ENCODE results near the gene SPTBN4. TPM values are rescaled to one million over a fixed set of nuclear protein-coding genes. Genes with fewer than 3 reads are reported as not detected.

SPTBN4 gene
- 1 to 10 TPM; 1.3 to 2.3 TPM for total RNA-seq

DNA sequence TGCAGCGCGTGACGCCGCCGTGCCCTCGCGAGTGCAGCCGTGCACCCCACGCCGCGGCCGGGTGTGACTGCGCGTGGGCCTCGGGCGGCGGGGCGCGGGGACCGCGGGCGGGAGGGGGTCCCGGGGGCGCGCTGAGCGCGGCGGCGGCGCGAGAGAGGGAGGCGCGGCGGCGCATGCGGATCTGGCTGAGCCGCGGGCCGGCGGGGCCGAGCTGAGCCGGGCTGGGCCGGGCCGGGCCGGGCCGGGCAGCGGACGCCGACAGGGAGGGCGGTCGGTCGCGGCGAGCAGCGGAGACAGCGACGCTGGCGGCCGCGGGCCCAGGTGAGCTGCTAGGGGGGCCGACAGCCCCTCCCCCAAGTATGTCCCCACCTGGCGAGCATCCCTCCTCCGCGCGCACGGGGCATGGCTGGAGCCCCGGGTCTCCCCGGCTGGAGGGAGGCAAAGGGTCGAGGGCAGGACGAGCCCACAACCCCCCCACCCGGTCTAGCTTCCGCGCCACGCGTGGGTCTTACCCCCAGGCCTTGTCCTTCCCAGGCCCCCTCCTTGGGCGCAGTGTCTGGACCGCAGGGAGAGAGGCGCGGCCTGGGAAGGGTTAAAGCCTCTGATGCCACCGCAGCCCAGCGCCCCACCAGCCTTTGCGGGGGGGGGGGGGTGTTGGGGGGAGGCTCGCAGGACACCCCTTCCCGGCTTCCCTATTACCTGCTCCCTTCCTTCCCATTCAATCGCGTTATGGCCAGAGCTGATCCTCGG lies at the start of gene SPTBN4:
Gene SPTBN4, plus strand, starts transcription at position 17 of the 750 bp plus-strand sequence. CDS start 5,621 bp downstream, outside the sequence.
- Mint-ChIP-seq H3K36me3 (ENCODE audit: low read depth) (peaks cover 4% of the 10 kb centered on the region), H3K4me3 (peak within 1 kb of the TSS; percentile 80), H3K27ac (peak within 1 kb of the TSS; percentile 83), H3K27me3 (peaks cover 9% of the 10 kb centered on the region), H3K4me1 (ENCODE audit: low read depth) (peaks cover 24% of the 10 kb centered on the region), H3K9me3 (no peaks in the 10 kb centered on the region)
- DNase-seq (no peak), ATAC-seq (no peak)
- intact Hi-C loops (cut with micrococcal nuclease): no loop called here
- POLR2A ChIA-PET: interaction anchor here (0.6 to 1.0 kb wide), 3 partner anchors 65 to 162 kb away, joined by 3 read pairs; no protein-coding TSS in a partner anchor
- TF ChIP-seq, protein P1, sequence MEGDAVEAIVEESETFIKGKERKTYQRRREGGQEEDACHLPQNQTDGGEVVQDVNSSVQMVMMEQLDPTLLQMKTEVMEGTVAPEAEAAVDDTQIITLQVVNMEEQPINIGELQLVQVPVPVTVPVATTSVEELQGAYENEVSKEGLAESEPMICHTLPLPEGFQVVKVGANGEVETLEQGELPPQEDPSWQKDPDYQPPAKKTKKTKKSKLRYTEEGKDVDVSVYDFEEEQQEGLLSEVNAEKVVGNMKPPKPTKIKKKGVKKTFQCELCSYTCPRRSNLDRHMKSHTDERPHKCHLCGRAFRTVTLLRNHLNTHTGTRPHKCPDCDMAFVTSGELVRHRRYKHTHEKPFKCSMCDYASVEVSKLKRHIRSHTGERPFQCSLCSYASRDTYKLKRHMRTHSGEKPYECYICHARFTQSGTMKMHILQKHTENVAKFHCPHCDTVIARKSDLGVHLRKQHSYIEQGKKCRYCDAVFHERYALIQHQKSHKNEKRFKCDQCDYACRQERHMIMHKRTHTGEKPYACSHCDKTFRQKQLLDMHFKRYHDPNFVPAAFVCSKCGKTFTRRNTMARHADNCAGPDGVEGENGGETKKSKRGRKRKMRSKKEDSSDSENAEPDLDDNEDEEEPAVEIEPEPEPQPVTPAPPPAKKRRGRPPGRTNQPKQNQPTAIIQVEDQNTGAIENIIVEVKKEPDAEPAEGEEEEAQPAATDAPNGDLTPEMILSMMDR (IDR thresholded peaks at IDR 0.05): no peak
- CTCF ChIA-PET: interaction anchor here (1.0 to 4.6 kb wide), 3 partner anchors 46 to 171 kb away, joined by 3 to 26 read pairs (median 4); no protein-coding TSS in a partner anchor

DNA sequence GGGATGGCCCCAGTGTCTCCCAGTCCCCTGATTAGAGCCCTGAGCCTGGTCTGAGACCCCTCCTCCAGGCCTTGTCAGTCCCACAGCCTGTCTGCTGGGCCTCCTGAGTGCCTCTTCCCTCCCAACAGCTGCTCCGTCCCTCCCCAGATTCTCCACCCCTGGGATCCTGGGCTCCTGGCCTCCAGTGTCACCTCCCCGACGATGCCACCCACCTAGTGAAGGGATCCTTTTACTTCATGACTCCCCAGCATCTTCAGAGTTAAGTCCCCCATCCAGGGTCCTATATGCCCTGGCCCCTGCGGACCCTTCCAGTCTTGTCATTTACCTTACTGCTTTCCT lies 49.2 kb upstream of the SPTBN4 start:
- CTCF ChIA-PET: no interaction called here
- TF ChIP-seq, protein P1 (IDR thresholded peaks at IDR 0.05): no peak
- Mint-ChIP-seq H3K27ac (peak overlapping the region; percentile 13), H3K27me3 (no peaks in the 10 kb centered on the region), H3K9me3 (no peaks in the 10 kb centered on the region), H3K4me1 (ENCODE audit: low read depth) (peaks cover 11% of the 10 kb centered on the region), H3K36me3 (ENCODE audit: low read depth) (peaks cover 8% of the 10 kb centered on the region), H3K4me3 (no peak overlapping the region)
- ATAC-seq (no peak), DNase-seq (no peak)
- intact Hi-C loops (cut with micrococcal nuclease): no loop called here
- POLR2A ChIA-PET: no interaction called here

DNA sequence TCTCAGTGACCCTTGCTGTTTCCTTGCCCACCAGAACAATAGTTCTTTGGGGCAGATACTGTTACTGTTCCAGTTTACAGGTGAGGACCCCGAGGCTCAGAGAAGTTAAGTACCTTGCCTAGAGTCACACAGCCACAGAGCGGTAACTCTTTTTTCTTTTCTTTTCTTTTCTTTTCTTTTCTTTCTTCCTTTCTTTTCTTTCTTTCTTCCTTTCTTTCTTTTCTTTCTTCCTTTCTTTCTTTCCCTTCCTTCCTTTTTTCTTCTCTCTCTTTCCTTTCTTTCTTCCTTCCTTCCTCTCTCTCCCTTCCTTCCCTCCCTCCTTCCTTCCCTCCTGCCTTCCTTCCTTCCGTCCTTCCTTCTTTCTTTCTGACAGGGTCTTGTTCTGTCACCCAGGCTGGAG lies 48.8 kb upstream of the SPTBN4 start:
- Mint-ChIP-seq H3K36me3 (ENCODE audit: low read depth) (peaks cover 9% of the 10 kb centered on the region), H3K4me3 (no peak overlapping the region), H3K27me3 (no peaks in the 10 kb centered on the region), H3K4me1 (ENCODE audit: low read depth) (peaks cover 14% of the 10 kb centered on the region), H3K9me3 (no peaks in the 10 kb centered on the region), H3K27ac (peak overlapping the region; percentile 13)
- ATAC-seq (no peak), DNase-seq (no peak)
- intact Hi-C loops (cut with micrococcal nuclease): no loop called here
- ChIA-PET CTCF (interaction anchor here (0.9 to 3.9 kb wide), 2 partner anchors 9 to 15 kb away, joined by 3 to 38 read pairs; no protein-coding TSS in a partner anchor), POLR2A (no interaction called here)
- TF ChIP-seq, protein P1 (IDR thresholded peaks at IDR 0.05): no peak

DNA sequence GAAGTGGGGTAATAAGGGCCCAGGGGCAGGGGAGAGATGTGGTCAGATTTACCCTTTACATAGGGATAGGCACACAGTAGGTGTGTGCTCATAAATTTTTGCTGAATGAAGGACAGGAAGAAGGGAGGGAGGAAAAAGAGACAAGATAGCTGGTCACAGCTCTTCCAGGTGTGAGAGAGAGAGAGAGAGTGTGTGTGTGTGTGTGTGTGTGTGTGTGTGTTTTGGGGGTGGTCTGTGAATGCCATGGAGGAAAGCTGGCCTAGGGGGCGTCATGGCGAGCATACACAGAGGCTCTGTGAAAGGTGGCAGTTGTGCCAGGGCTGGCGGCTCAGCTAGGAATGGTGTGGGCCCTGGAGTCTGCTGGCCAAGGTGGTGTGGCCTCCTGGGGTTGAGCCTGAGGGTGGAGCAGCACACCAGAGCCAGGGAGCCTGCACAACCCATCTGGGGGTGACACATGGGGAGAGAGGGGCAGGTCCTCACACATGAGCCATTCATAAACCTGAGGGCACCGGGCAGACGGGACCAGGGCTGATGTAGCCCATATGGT lies 47.7 kb upstream of the SPTBN4 start:
- ChIA-PET CTCF (interaction anchor here (2.9 to 4.8 kb wide), 3 partner anchors 10 to 113 kb away, joined by 25 to 38 read pairs (median 28); partner anchors contain the start of gene SERTAD3), POLR2A (no interaction called here)
- Mint-ChIP-seq H3K36me3 (ENCODE audit: low read depth) (peaks cover 11% of the 10 kb centered on the region), H3K4me1 (ENCODE audit: low read depth) (peaks cover 15% of the 10 kb centered on the region), H3K9me3 (no peaks in the 10 kb centered on the region), H3K27me3 (no peaks in the 10 kb centered on the region), H3K27ac (no peak overlapping the region), H3K4me3 (no peak overlapping the region)
- ATAC-seq (no peak), DNase-seq (no peak)
- TF ChIP-seq, protein P1 (IDR thresholded peaks at IDR 0.05): no peak
- intact Hi-C loops (cut with micrococcal nuclease): no loop called here

DNA sequence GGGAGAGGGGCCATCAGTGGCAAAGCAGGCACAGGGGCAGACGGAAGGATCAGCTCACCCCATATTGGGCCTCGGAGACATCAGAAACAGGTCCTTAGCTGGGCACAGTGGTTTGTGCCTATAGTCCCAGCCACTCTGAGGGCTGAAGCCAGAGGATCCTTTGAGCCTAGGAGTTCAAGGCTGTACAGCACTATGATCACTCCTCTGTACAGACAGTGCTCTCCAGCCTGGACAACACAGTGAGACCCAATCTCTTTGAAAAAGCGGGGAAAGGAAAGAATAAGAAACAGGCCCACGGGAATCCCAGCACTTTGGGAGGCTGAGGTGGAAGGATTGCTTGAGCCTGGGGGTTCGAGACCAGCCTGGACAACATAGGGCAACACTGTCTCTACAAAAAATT lies 47.0 kb upstream of the SPTBN4 start:
- Mint-ChIP-seq H3K36me3 (ENCODE audit: low read depth) (peaks cover 15% of the 10 kb centered on the region), H3K27ac (no peak overlapping the region), H3K27me3 (no peaks in the 10 kb centered on the region), H3K9me3 (no peaks in the 10 kb centered on the region), H3K4me3 (peak overlapping the region; percentile 26), H3K4me1 (ENCODE audit: low read depth) (peaks cover 16% of the 10 kb centered on the region)
- intact Hi-C loops (cut with micrococcal nuclease): no loop called here
- no peak for ATAC-seq
- POLR2A ChIA-PET: interaction anchor here (0.6 to 1.5 kb wide), 4 partner anchors 10 to 339 kb away, joined by 3 to 8 read pairs (median 4); partner anchors contain the start of genes C19orf47 and SERTAD3
- no peak for DNase-seq
- CTCF ChIA-PET: interaction anchor here (1.2 to 4.8 kb wide), 9 partner anchors 11 to 184 kb away, joined by 3 to 38 read pairs (median 22); partner anchors contain the start of genes BLVRB and SERTAD3
- TF ChIP-seq, protein P1 (IDR thresholded peaks at IDR 0.05): no peak

Measured in activated CD8-positive, alpha-beta T cell treated with anti-CD3 and anti-CD28 coated beads for 36 hours (primary cell).